K562 (cell line): Measurements from ENCODE around the gene ATPAF2. TPM values are rescaled to one million over a fixed set of nuclear protein-coding genes. Genes with fewer than 3 reads are reported as not detected.

ENCODE experiments used
- BHLHE40 ChIP-seq: IDR thresholded peaks from 2 replicates; pipeline ENCODE4 v1.6.1; 2011; ENCODE audit warnings: low read length, improper control_type of control experiment
- EGR1 ChIP-seq: fragments of 450-650 bp; conservative IDR thresholded peaks from 2 replicates; pipeline ENCODE4 v1.6.1; 2017; ENCODE audit warnings: mild to moderate bottlenecking
- EHMT2 ChIP-seq: fragments of 450-650 bp; IDR thresholded peaks from 2 replicates; pipeline ENCODE4 v1.6.1; 2018; ENCODE audit warnings: antibody characterized with exemption
- HDAC1 ChIP-seq, 2 experiments: fragments of 450-650 bp; IDR thresholded peaks; 2 replicates each; pipeline ENCODE4 v1.6.1; 2016 to 2017; ENCODE audit warnings: inconsistent platforms in 1 of 2, mild to moderate bottlenecking in 1 of 2, moderate library complexity in 1 of 2
- HNRNPUL1 ChIP-seq: fragments of 200-400 bp; formaldehyde crosslinking; IDR thresholded peaks from 2 replicates; pipeline ENCODE4 v1.6.1; 2017; ENCODE audit warnings: low read length
- IFI16 ChIP-seq: fragments of 250-450 bp; sonication (Bioruptor Pico); IDR thresholded peaks from 2 replicates; pipeline ENCODE4 v2.1.2; 2022; ENCODE audit warnings: mild to moderate bottlenecking, inconsistent platforms
- KDM4B ChIP-seq, 2 experiments: fragments of 450-650 bp in 1 of 2; sonication (generic) in 1 of 2; IDR thresholded peaks; 2 replicates each; pipeline ENCODE4 v1.6.1; 2016 to 2017; ENCODE audit warnings: borderline replicate concordance in 2 of 2, antibody characterized with exemption in 1 of 2, low read depth in 1 of 2, mild to moderate bottlenecking in 1 of 2
- MAZ ChIP-seq, 2 experiments: fragments of 450-650 bp in 1 of 2; sonication (generic) in 1 of 2; formaldehyde crosslinking; IDR thresholded peaks in 1 of 2; conservative IDR thresholded peaks in 1 of 2; 2 replicates each; pipeline versions ENCODE4 v1.4.0 to v1.5.0; 2020; ENCODE audit warnings: mild to moderate bottlenecking in 1 of 2, missing genetic modification reagents in 1 of 2
- MTA1 ChIP-seq: fragments of 450-650 bp; IDR thresholded peaks from 2 replicates; pipeline ENCODE4 v1.6.1; 2017; ENCODE audit warnings: borderline replicate concordance
- MYNN ChIP-seq, 2 experiments: sonication (generic); formaldehyde crosslinking in 1 of 2; IDR thresholded peaks; 2 replicates each; pipeline versions ENCODE4 v1.5.0 to v1.6.1; 2016 to 2020; ENCODE audit warnings: antibody characterized with exemption in 1 of 2, missing genetic modification reagents in 1 of 2
- POLR2G ChIP-seq: fragments of 200-400 bp; formaldehyde crosslinking; IDR thresholded peaks from 2 replicates; pipeline ENCODE4 v1.6.1; 2017; ENCODE audit warnings: low read depth, mild to moderate bottlenecking, antibody characterized with exemption, low read length, moderate library complexity
- SIN3B ChIP-seq: fragments of 450-650 bp; IDR thresholded peaks from 2 replicates; pipeline ENCODE4 v1.6.1; 2017; ENCODE audit warnings: low read depth, mild to moderate bottlenecking, moderate library complexity
- SUPT5H ChIP-seq: fragments of 450-650 bp; IDR thresholded peaks from 2 replicates; pipeline ENCODE4 v1.6.1; 2016
- TARDBP ChIP-seq: fragments of 450-650 bp; IDR thresholded peaks from 2 replicates; pipeline ENCODE4 v1.6.1; 2016
- TBP ChIP-seq: optimal IDR thresholded peaks from 2 replicates; pipeline ENCODE3; 2011; ENCODE audit warnings: low read depth, low read length, improper control_type of control experiment
- ZNF766 ChIP-seq: fragments of 200-800 bp; sonication (Bioruptor generic); conservative IDR thresholded peaks from 2 replicates; pipeline ENCODE4 v1.6.1; 2016; ENCODE audit warnings: missing genetic modification characterization, missing compliant biosample characterization
- polyA plus RNA-seq, 8 experiments: library from polyadenylated mRNA; depleted of rRNA in 4 of 8; stranded (reverse) in 5 of 8; unstranded in 3 of 8; fragments of >200 nt; fragmentation: Nextera tagmentation in 2 of 8; fragmentation: Illumina TruSeq in 1 of 8; extraction: Ambion mirVana in 2 of 8; extraction: Trizol in 1 of 8; gene quantifications; 2 replicates each; pipeline versions ENCODE4 v1.2.1 to v1.2.3, GENCODE V29; 2011 to 2014; ENCODE audit warnings: inconsistent platforms in 1 of 8, missing spikeins in 1 of 8
- total RNA-seq, 7 experiments: library from RNA; depleted of rRNA in 6 of 7; stranded (reverse); fragments of >200 nt in 6 of 7; fragmentation: Illumina TruSeq in 2 of 7; extraction: Trizol in 2 of 7; gene quantifications; 2 replicates each; pipeline versions ENCODE4 v1.2.1 to v1.2.3, GENCODE V29; 2011 to 2021; ENCODE audit warnings: low replicate concordance in 1 of 7
- TF ChIP-seq, protein P1 (sequence below): sonication (generic); formaldehyde crosslinking; IDR thresholded peaks from 2 replicates; pipeline ENCODE4 v1.8.1; 2023; ENCODE audit warnings: mild to moderate bottlenecking, missing genetic modification reagents
- TF ChIP-seq, protein P2 (sequence below): fragments of 450-650 bp; IDR thresholded peaks from 2 replicates; pipeline ENCODE4 v1.6.1; 2016
- TF ChIP-seq, protein P3 (sequence below): fragments of 200-800 bp; sonication (Bioruptor generic); IDR thresholded peaks from 2 replicates; pipeline ENCODE4 v1.6.1; 2017; ENCODE audit warnings: missing genetic modification characterization, missing compliant biosample characterization
- TF ChIP-seq, protein P4 (sequence below), 2 experiments: fragments of 250-450 bp in 1 of 2; fragments of 450-650 bp in 1 of 2; sonication (Bioruptor Pico) in 1 of 2; IDR thresholded peaks; 2 replicates each; pipeline versions ENCODE4 v1.6.1 to v1.8.0; 2016 to 2021; ENCODE audit warnings: mild to moderate bottlenecking in 2 of 2, moderate library complexity in 2 of 2, missing compliant biosample characterization in 1 of 2, missing genetic modification characterization in 1 of 2
- TF ChIP-seq, protein P5 (sequence below): fragments of 450-650 bp; IDR thresholded peaks from 2 replicates; pipeline ENCODE4 v1.6.1; 2016; ENCODE audit warnings: antibody characterized with exemption

The ATPAF2 gene
- total and polyA plus RNA-seq, 9 of the 15 experiments (the other 6 are each of a cell fraction or from before 2014, with no cell fraction given) = 2.1 to 19.2 (median 11.3) TPM

DNA sequence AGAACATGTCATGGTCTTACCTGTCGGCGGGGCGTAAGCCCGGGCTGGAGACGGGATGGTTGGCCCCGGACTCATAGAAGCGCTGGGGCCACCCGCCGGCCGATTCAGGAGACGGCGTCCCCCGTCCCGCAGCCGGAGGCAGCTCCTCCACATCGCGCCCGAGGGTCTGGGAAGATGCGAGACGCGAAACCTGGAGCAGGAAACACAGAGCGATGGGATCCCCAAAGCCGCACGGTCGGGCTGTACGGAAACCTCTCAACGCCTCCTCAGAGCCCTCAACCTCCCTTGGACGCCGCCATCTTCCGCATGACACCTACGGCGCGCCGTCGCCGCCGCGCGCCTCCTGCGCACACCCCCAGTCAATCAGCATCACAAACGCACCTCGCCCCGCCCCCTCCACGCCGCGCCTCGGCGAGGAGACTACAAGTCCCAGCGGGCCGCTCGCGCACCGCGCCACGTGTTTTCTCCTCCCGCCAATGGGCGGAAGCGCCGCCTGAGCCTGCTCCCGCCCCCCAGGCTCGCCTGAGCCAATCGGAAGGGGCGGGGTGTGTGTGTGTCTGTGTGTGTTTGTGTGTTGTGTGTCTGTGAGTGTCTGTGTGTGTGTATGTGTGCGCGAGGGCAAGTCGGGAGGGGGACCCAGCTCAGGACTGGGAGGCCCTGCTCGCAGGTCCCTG lies at the start of gene ATPAF2, which contains the start of gene GID4 (continued):
- TF ChIP-seq MAZ (CRISPR knock-in tag; conservative IDR thresholded peaks at IDR 0.05 in 1 of 2, IDR thresholded peaks at IDR 0.05 in 1 of 2) = peak; percentile 67 to 84; a peak in 3 of 4 replicates
- peak; percentile 94 for TF ChIP-seq SIN3B
- peak; percentile 96 for TF ChIP-seq MTA1
- TF ChIP-seq, protein P1, sequence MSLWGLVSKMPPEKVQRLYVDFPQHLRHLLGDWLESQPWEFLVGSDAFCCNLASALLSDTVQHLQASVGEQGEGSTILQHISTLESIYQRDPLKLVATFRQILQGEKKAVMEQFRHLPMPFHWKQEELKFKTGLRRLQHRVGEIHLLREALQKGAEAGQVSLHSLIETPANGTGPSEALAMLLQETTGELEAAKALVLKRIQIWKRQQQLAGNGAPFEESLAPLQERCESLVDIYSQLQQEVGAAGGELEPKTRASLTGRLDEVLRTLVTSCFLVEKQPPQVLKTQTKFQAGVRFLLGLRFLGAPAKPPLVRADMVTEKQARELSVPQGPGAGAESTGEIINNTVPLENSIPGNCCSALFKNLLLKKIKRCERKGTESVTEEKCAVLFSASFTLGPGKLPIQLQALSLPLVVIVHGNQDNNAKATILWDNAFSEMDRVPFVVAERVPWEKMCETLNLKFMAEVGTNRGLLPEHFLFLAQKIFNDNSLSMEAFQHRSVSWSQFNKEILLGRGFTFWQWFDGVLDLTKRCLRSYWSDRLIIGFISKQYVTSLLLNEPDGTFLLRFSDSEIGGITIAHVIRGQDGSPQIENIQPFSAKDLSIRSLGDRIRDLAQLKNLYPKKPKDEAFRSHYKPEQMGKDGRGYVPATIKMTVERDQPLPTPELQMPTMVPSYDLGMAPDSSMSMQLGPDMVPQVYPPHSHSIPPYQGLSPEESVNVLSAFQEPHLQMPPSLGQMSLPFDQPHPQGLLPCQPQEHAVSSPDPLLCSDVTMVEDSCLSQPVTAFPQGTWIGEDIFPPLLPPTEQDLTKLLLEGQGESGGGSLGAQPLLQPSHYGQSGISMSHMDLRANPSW (CRISPR knock-in tag) = no peak
- TF ChIP-seq EHMT2 = peak; percentile 75; the same call in 1 of the 2 replicates
- TF ChIP-seq, protein P2, sequence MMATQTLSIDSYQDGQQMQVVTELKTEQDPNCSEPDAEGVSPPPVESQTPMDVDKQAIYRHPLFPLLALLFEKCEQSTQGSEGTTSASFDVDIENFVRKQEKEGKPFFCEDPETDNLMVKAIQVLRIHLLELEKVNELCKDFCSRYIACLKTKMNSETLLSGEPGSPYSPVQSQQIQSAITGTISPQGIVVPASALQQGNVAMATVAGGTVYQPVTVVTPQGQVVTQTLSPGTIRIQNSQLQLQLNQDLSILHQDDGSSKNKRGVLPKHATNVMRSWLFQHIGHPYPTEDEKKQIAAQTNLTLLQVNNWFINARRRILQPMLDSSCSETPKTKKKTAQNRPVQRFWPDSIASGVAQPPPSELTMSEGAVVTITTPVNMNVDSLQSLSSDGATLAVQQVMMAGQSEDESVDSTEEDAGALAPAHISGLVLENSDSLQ = peak; percentile 98
- 0 out of 2 replicates have a peak, but pooled peaks have one; percentile 25 for TF ChIP-seq TARDBP
- no peak for TF ChIP-seq ZNF766 (CRISPR knock-in tag)
- TF ChIP-seq, protein P3, sequence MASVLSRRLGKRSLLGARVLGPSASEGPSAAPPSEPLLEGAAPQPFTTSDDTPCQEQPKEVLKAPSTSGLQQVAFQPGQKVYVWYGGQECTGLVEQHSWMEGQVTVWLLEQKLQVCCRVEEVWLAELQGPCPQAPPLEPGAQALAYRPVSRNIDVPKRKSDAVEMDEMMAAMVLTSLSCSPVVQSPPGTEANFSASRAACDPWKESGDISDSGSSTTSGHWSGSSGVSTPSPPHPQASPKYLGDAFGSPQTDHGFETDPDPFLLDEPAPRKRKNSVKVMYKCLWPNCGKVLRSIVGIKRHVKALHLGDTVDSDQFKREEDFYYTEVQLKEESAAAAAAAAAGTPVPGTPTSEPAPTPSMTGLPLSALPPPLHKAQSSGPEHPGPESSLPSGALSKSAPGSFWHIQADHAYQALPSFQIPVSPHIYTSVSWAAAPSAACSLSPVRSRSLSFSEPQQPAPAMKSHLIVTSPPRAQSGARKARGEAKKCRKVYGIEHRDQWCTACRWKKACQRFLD (CRISPR knock-in tag) = peak; percentile 38; the same call in 1 of the 2 replicates
- TF ChIP-seq SUPT5H = peak; percentile 56
- TF ChIP-seq, protein P4, sequence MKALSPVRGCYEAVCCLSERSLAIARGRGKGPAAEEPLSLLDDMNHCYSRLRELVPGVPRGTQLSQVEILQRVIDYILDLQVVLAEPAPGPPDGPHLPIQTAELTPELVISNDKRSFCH (CRISPR knock-in tag; IDR thresholded peaks at IDR 0.05) = no peak
- TF ChIP-seq, protein P4 (tag; IDR thresholded peaks at IDR 0.05) = 0 out of 2 replicates have a peak, but pooled peaks have one; percentile 52
- TF ChIP-seq BHLHE40 = peak; percentile 28
- no peak for TF ChIP-seq IFI16 (CRISPR knock-in tag)
- peak in 1 of 2 experiments; percentile 48; a peak in 1 of 4 replicates for TF ChIP-seq KDM4B (IDR thresholded peaks at IDR 0.05; ENCODE audit: borderline replicate concordance in 2 of 2, low read depth in 1 of 2)
- TF ChIP-seq HDAC1 (IDR thresholded peaks at IDR 0.05) = peak in 1 of 2 experiments; percentile 79; a peak in 1 of 4 replicates
- peak; percentile 83 for TF ChIP-seq EGR1
- TF ChIP-seq HNRNPUL1 = no peak
- TF ChIP-seq, protein P5, sequence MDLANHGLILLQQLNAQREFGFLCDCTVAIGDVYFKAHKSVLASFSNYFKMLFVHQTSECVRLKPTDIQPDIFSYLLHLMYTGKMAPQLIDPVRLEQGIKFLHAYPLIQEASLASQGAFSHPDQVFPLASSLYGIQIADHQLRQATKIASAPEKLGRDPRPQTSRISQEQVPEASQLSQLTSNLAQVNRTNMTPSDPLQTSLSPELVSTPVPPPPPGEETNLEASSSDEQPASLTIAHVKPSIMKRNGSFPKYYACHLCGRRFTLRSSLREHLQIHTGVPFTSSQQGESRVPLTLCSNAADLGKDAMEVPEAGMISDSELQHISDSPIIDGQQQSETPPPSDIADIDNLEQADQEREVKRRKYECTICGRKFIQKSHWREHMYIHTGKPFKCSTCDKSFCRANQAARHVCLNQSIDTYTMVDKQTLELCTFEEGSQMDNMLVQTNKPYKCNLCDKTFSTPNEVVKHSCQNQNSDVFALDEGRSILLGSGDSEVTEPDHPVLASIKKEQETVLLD = peak; percentile 71; the same call in 1 of the 2 replicates
- TF ChIP-seq MYNN (IDR thresholded peaks at IDR 0.05) = no peak
- no peak for TF ChIP-seq MYNN (CRISPR knock-in tag; IDR thresholded peaks at IDR 0.05)
- peak; percentile 27 for TF ChIP-seq TBP
- TF ChIP-seq POLR2G = peak; percentile 82
